ENCODE measurements around the gene RAD9A.
A peak's percentile ranks its signal among the peaks of the same experiment; 100 is the strongest.

RAD9A gene

GRCh38 chr11:67376873-67377808 lies 14.6 kb upstream of the RAD9A start:
- no peak for DNase-seq (ENCODE audit: low spot score)
- no peak for TF ChIP-seq CTCF (IDR thresholded peaks at IDR 0.05; ENCODE audit: extremely low read depth, missing control alignments)

- TF ChIP-seq CTCF (IDR thresholded peaks at IDR 0.05; ENCODE audit: extremely low read depth, missing control alignments) = no peak
- no peak for DNase-seq (ENCODE audit: low spot score)
Observed at GRCh38 chr11:67378544-67378943, 13.2 kb upstream of the RAD9A start.

- DNase-seq (ENCODE audit: low spot score) = no peak
- no peak for TF ChIP-seq CTCF (IDR thresholded peaks at IDR 0.05; ENCODE audit: extremely low read depth, missing control alignments)
Observed at GRCh38 chr11:67379061-67380058, 12.4 kb upstream of the RAD9A start.

GRCh38 chr11:67381244-67381972 lies 10.4 kb upstream of the RAD9A start:
- peak; percentile 59 for DNase-seq (ENCODE audit: low spot score)
- no peak for TF ChIP-seq CTCF (IDR thresholded peaks at IDR 0.05; ENCODE audit: extremely low read depth, missing control alignments)

- peak; percentile 82 for DNase-seq (ENCODE audit: low spot score)
- peak; percentile 79 for TF ChIP-seq CTCF (IDR thresholded peaks at IDR 0.05; ENCODE audit: extremely low read depth, missing control alignments)
Observed at GRCh38 chr11:67382276-67383136, 9.3 kb upstream of the RAD9A start.

GRCh38 chr11:67384851-67385366 lies 6.9 kb upstream of the RAD9A start:
- no peak for TF ChIP-seq CTCF (IDR thresholded peaks at IDR 0.05; ENCODE audit: extremely low read depth, missing control alignments)
- DNase-seq (ENCODE audit: low spot score) = no peak

Data from GM20000 (cell line).